ENCODE measurements around the gene RAMP1. TPM values are rescaled to one million over a fixed set of nuclear protein-coding genes. Genes with fewer than 3 reads are reported as not detected.
"Not testable (repeated sequence)": the region's sequence is repeated elsewhere in the genome, so short reads cannot be mapped to it uniquely, and the experiment has no call there.

The RAMP1 gene
- total RNA-seq, 1 donor from 2014 or later = 6.5 TPM

DNA sequence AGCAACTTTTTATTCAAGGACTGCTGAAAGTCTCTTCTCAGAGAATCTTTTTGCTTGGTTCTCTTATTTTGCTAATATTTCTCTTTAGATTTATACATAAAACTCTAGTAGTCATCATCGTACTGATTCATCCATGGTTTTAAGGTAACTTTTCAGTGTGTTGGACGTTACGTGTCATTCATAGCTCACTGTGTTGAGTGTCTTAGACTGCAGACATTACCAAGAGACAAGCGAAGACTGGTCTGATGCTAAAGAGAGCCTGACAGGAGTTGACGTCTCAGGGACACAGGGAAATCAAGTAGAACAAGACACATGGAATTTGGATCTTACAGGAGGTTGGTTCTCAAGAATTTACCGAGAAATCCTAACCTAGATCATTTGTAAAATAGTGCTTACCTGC is 35.3 kb upstream of the RAMP1 start:
- TF ChIP-seq, protein P1, sequence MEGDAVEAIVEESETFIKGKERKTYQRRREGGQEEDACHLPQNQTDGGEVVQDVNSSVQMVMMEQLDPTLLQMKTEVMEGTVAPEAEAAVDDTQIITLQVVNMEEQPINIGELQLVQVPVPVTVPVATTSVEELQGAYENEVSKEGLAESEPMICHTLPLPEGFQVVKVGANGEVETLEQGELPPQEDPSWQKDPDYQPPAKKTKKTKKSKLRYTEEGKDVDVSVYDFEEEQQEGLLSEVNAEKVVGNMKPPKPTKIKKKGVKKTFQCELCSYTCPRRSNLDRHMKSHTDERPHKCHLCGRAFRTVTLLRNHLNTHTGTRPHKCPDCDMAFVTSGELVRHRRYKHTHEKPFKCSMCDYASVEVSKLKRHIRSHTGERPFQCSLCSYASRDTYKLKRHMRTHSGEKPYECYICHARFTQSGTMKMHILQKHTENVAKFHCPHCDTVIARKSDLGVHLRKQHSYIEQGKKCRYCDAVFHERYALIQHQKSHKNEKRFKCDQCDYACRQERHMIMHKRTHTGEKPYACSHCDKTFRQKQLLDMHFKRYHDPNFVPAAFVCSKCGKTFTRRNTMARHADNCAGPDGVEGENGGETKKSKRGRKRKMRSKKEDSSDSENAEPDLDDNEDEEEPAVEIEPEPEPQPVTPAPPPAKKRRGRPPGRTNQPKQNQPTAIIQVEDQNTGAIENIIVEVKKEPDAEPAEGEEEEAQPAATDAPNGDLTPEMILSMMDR (conservative IDR thresholded peaks at IDR 0.05; ENCODE audit: low read depth, low read length) = no peak
- no peak overlapping the region for H3K4me3 ChIP-seq (ENCODE audit: low read depth, low read length)
- DNase-seq (ENCODE audit: low read depth) = no peak

DNA sequence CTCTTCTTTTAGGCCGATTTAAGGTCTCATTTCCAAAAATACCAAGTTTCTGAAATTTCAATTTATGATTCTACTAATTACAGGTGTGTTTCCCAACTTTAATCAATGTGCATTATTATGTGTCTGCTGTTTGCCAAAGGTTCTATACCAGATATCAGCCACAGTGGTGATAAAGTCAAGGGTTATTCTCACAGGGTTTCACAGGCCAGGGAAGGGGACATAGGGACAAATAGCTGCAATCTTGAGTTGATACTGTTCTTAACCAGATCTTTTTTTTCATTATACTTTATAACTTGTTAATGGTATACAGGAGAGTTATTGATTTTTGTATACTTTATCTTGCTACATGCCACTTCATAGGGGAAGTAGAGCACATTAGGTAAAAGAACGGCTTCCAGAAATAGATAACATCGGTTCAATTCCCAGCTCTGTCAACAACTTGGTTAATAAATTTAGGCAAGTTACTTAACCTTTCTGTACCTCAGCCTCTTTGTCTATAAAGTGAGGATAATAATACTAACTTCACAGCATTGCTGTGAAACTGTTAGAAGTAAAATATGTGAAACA is 31.9 kb upstream of the RAMP1 start:
- no peak overlapping the region for H3K4me3 ChIP-seq (ENCODE audit: low read depth, low read length)
- TF ChIP-seq, protein P1 (conservative IDR thresholded peaks at IDR 0.05; ENCODE audit: low read depth, low read length) = no peak
- no peak for DNase-seq (ENCODE audit: low read depth)

DNA sequence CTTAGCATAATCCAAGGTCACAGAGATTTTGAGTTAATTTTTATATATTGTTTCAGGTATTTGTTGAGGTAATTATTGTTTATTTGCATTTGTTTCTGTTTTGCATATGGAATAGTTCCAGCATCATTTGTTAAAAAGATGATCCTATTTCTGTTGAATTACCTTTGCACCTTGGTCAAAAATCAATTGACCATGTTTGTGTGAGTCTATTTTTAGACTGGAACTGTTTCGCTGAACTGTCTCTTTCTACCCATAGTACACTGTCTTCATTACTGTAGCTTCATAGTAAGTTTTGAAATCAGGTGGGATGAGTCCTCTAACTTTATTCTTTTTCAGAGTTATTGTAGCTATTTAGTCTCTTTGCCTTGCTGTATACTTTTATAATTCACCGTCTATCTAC is 28.9 kb upstream of the RAMP1 start:
- no peak overlapping the region for H3K4me3 ChIP-seq (ENCODE audit: low read depth, low read length)
- no peak for DNase-seq (ENCODE audit: low read depth)
- TF ChIP-seq, protein P1 (conservative IDR thresholded peaks at IDR 0.05; ENCODE audit: low read depth, low read length) = no peak

DNA sequence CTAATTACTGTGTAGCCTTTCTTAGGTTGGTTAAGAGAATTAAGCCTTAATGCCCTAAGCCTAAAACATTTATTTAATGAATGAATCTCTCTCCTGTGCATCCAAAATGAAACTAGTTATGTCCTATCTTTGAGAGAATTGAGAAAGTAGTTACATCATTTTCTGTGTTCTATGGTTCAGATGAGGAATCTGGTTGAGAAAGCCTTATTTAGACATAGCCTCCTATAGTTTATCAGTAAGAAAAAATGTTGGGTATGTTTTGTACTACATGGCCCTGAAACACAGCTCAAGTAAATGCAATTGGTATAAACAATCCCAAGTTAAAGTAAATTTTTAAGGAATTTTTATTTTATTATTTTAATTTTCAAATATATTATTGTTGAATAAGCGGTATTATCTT is 25.9 kb upstream of the RAMP1 start:
- TF ChIP-seq, protein P1 (conservative IDR thresholded peaks at IDR 0.05; ENCODE audit: low read depth, low read length) = no peak
- no peak for DNase-seq (ENCODE audit: low read depth)
- no peak overlapping the region for H3K4me3 ChIP-seq (ENCODE audit: low read depth, low read length)

DNA sequence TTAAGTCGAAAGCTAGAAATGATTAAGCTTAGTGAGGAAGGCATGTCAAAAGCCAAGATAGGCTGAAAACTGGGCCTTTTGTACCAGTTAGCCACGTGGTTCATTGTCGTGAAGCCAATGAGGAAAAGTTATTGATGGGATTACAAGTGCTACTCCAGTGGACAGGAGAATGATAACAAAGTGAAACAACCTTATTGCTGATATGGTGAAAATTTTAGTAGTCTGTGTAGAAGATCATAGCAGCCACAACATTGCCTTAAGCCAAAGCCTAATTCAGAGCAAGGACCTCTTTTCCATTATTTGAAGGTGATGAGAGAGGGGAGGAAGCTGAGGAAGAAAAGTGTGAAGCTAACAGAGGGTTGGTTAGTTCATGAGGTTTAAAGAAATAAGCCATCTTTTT is 24.1 kb upstream of the RAMP1 start:
- no peak for DNase-seq (ENCODE audit: low read depth)
- H3K4me3 ChIP-seq (ENCODE audit: low read depth, low read length) = no peak overlapping the region
- TF ChIP-seq, protein P1 (conservative IDR thresholded peaks at IDR 0.05; ENCODE audit: low read depth, low read length) = no peak

DNA sequence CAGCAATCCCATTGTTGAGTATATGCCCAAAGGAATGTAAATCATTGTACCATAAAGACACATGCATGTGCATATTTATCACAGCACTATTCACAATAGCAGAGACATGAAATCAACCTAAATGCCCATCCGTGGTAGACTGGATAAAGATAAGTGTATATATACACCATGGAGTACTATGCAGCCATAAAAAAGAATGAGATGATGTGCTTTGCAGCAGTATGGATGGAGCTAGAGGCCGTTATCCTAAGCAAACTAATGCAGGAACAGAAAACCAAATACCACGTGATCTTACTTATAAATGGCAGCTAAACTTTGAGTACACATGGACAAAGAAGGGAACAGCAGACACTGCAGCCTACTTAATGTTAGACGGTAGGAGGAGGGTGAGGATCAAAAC is 18.4 kb upstream of the RAMP1 start:
- no peak for DNase-seq (ENCODE audit: low read depth)
- TF ChIP-seq, protein P1 (conservative IDR thresholded peaks at IDR 0.05; ENCODE audit: low read depth, low read length) = no peak
- no peak overlapping the region for H3K4me3 ChIP-seq (ENCODE audit: low read depth, low read length)

DNA sequence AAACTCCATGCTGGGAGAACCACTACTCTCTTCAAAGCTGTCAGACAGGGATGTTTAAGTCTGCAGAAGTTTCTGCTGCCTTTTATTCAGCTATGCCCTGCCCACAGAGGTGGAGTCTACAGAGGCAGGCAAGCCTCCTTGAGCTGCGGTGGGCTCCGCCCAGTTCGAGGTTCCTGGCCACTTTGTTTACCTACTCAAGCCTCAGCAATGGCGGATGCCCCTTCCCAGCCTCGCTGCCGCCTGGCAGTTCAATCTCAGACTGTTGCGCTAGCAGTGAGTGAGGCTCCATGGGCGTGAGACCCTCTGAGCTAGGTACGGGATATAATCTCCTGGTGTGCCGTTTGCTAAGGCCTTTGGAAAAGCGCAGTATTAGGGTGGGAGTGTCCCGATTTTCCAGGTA is 10.5 kb upstream of the RAMP1 start:
- H3K4me3 ChIP-seq (ENCODE audit: low read depth, low read length) = not testable (repeated sequence)

More for the DNA sequence above, 10.5 kb upstream of the RAMP1 start:
- DNase-seq (ENCODE audit: low read depth) = not testable (repeated sequence)
